MV-4-11 (cell line): ENCODE measurements around the gene FARSB.
"Not testable (repeated sequence)": the region's sequence is repeated elsewhere in the genome, so short reads cannot be mapped to it uniquely, and the experiment has no call there.

ENCODE experiments used
- DNase-seq: peaks from one replicate; lab custom pipeline; 2025; lab: John Stamatoyannopoulos, UW

FARSB gene

GRCh38 chr2:222604749-222605515 lies 51.0 kb downstream of the FARSB start:
- no peak for DNase-seq

DNA sequence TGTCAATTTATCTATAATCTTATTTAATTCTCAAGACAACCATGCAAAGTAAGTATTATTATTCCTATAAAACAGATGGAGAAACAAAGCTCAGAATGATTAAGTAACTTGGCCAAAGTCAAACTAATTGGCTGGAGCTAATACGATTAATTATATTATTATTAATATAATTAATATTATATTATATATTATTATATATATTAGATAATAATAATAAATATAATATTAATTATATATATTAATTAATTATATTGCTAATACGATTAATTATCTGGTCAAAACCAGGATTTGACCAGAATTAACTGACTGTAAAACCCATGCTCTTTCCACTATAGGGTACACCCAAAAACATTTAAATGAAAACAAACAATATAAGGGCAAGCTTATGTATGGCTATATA lies 52.4 kb downstream of the FARSB start:
- no peak for DNase-seq

DNA sequence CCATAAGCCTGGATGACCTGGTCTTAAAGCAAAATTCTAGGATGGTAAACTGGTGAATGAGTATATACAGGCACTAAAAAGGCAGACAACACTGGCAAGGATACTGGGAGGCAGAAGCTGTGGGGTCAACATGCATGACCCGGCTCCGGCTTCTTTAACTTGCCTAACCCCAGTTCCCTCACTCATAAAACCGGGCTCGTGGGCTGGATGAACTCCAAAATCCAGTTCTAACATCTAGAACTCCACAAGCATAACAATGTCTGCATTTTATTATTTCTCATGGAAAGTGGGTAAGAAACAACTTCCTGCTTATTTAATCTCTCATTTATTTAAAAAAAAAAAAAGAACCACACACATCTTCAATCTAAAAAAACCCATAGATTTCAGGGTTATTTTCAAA lies 57.3 kb downstream of the FARSB start:
- no peak for DNase-seq

- no peak for DNase-seq
These were observed 60.3 kb downstream of the FARSB start for GRCh38 chr2:222595581-222595980.

GRCh38 chr2:222594679-222595078 lies 61.2 kb downstream of the FARSB start:
- no peak for DNase-seq

- no peak for DNase-seq
These were observed 63.7 kb downstream of the FARSB start for GRCh38 chr2:222592176-222592575.

DNA sequence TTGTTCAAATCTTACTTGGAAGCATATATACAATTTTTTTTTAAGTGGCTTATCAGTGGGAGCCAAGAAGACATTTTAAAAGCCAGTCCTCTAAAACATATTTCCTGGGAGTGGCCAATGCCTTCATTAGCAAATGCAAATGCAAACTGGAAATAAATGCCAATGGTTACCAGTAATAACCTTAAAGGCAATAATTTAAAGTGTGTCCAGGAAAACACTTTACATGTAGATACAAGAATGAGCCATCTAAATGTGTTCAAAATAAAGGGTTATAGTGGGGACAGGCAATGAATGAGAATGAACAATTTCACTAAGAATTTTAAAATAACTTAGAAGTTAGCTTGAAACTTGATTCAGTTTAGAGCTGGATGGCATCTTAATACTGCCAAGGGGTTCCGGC lies 64.2 kb downstream of the FARSB start:
- DNase-seq, result no peak

DNA sequence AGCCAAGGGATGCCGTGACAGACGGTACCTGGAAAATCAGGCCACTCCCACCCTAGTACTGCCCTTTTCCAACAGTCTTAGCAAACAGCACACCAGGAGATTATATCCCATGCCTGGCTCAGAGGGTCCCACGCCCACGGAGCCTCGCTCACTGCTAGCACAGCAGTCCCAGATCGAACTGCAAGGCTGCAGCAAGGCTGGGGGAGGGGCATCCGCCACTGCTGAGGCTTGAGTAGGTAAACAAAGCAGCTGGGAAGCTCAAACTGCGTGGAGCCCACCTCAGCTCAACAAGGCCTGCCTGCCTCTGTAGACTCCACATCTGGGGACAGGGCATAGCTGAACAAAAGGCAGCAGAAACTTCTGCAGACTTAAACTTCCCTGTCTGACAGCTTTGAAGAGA lies 71.3 kb downstream of the FARSB start:
- not testable (repeated sequence) for DNase-seq

DNA sequence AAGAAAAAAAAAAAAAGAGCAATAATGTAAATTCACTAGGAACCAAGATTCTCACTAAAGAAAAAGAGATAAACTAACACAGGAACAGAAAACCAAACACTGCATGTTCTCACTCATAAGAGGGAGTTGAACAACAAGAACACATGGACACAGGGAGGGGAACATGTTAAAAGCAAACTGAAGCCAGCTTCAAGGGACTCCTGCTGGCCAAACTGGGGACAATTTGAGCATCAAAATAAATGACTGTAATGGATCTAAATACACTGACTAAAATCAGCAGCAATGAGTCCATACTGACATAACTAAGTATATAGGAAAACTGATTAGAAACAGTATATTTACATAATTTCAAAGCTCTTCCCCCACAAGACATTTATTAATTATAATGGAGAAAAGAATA lies 73.0 kb downstream of the FARSB start:
- no peak for DNase-seq

DNA sequence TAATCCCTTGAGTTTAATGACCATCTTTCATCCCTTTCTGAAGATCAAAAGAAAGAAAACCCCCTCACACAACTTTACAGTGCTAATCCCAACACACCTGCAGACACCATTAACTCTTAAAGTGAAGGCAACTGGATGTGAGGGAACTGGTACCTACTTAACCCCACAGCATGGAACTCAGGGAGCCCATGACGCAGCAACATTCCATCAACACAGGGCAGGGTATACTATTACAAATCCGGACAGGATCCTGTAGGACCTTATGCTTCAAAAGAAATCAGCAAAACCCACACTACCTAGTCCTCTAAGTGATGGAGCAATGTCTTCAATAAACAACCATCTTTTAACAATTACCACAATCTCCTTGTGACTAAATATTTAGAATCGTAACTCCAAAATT lies 78.6 kb downstream of the FARSB start:
- DNase-seq, result no peak

- no peak for DNase-seq
These were observed 79.5 kb downstream of the FARSB start for GRCh38 chr2:222576171-222577081.

DNA sequence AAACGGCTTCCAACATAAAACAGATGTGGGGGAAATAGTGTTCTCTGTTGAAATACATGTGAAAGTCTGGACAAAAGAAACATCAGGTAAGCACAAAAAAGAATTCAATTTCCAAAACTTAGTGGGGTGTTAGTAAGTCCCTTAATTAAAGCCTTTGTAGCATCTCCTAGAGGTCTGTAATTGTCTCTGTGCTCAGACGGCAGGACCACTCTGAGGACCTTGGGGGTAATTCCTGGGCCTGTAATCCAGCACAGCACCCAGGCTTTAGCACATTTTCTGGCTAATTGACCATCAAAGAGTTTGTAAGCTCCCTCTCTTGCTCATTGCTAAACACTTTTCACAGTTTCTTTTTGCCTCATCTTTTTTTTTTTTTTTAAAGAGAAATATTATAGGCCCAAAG lies 80.3 kb downstream of the FARSB start:
- no peak for DNase-seq

GRCh38 chr2:222572751-222573174 lies 83.1 kb downstream of the FARSB start:
- no peak for DNase-seq

DNA sequence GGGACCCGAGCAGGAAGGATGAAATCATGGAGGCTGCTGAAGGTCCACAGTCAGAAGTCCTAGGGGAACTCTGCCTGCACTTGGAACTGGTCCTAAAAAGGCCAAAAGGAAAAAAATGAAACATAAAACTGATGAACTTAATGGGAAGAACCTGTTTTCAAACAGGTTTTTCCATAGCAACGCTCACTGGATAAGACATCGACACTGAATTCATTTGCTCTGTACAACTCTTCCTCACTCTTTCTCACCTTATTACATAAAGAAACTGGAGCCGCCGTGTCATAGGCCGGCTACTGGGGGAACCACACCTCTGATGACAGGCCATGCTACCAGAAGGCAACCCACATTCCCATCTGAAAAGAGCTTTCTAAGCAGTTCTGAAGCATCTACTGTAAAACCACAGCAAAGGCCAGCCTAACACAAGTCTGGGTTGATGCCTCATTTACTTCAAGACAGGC lies 83.6 kb downstream of the FARSB start:
- DNase-seq, result no peak

- DNase-seq, result no peak
These were observed 86.1 kb downstream of the FARSB start for GRCh38 chr2:222569826-222570225.

- no peak for DNase-seq
These were observed 87.0 kb downstream of the FARSB start for GRCh38 chr2:222568865-222569264.

DNA sequence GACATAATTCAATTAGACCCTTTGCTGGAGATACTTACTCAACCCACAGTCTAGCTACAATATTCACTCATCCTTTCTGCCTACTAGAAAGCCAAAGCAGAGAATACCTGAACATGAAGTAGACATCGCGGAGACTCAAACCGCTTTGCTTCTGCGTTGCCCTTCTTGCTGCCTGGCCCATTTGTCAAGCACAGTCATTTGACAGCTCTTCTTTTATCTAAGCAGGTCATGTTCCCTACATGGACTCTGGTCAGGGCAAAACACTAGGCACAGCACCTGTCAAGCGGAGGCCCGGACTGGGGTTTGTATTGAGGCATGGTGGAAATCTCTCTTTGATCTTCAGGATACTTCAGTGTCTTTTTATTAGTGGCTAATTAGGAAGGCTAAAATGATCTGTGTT lies 89.7 kb downstream of the FARSB start:
- DNase-seq, result no peak

GRCh38 chr2:222563936-222564335 lies 92.0 kb downstream of the FARSB start:
- no peak for DNase-seq

DNA sequence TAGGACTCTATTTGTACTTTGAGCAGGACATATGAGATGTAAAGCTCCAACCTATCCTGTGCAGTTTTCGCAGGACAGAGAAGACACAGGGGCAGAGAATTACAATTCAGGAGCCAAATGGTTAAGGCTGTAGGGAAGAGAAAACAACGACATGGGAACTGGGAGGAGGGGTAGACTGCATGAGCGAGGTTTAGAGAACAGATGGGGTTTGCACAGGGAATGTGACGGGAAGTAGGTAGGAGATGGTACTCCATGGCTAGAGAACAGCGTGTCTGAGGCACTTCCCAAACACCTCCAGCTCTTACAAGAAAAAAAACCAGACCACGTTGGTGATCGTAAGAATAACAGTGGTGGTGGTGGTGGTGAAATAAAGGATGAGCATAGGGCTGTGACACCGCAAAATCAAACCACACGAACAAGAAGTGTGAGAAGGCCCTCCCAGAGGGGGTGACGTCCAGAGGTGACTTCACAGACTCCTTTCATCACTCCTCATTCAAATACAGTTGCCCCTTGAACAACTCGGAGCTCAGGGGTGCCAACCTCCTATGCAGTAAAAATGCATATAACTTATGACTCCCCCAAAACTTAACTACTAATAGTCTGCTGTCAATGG lies 92.7 kb downstream of the FARSB start:
- peak; percentile 11 for DNase-seq

- DNase-seq, result peak; percentile 38
These were observed 93.9 kb downstream of the FARSB start for GRCh38 chr2:222561817-222562645.

GRCh38 chr2:222561151-222561550 lies 94.7 kb downstream of the FARSB start:
- DNase-seq, result no peak

DNA sequence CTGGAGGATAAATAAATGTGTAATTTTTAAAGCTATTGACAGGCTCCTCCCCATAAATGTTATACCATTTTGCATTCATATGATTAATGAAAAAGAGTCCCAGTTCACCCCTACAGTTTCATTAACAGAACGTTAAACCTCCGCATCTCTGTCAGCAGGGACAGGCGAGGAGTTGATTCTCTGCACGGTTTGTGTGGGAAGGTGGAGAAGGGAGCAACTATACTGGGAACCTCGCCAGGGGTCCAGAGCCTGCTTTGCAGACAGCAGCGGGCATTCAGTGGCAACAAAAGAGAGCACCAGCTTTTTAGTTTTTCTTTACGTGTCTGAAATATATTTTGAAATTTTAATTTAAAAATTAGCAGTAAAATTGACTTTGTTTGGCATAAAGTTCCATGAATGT lies 101.4 kb downstream of the FARSB start:
- DNase-seq, result no peak
